Glomerular visceral epithelial cell (primary cell): ENCODE measurements around the gene TOMM70.

Source experiments
- DNase-seq: peaks from one replicate; pipeline ENCODE4 v3.0.0-alpha.2; 2016; ENCODE audit errors: extremely low spot score

TOMM70 gene

GRCh38 chr3:100325827-100326226 is 75.1 kb downstream of the TOMM70 start:
- DNase-seq, result no peak

- no peak for DNase-seq
Measured at GRCh38 chr3:100324044-100324443, 76.8 kb downstream of the TOMM70 start.

DNA sequence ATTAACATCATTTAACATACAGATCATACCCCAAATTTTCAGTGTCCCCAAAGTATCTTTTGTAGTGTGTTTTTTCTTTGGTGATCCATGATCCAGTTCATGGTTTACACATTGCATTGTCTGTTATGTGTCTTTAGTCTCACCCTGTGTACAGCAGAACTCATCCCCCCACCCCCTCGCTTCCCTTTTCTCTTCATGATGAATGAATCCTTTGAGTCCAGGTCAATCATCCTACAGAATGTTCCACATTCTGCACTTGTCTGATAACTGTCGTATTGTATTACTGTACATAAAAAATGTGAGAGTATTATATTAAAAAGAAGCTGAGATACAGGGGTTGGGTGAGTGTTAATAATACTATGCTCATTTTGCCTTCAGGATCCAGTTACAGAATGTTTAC is 80.9 kb downstream of the TOMM70 start:
- DNase-seq, result no peak

- no peak for DNase-seq
Measured at GRCh38 chr3:100317912-100318311, 83.0 kb downstream of the TOMM70 start.

DNA sequence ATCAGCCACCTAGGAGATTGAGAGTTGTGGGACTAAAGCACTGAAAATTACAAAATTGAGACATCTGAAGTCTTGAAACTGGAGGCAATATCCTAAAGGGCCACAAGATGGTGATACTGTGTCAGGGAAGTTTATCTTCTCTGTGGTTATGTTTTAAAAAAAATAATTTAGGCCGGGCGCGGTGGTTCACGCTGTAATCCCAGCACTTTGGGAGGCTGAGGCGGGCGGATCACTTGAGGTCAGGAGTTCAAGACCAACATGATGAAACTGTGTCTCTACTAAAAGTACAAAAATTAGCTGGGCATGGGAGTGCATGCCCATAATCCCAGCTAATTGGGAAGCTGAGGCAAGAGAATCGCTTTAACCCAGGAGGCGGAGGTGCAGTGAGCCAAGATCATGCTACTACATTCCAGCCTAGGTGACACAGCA is 84.2 kb downstream of the TOMM70 start:
- peak; percentile 61 for DNase-seq
